CD4-positive, alpha-beta T cell treated with Interleukin-15 for 1 hour (primary cell): ENCODE results near the gene WBP1L.
A peak's percentile ranks its signal among the peaks of the same experiment; 100 is the strongest.

ENCODE experiments used
- DNase-seq: peaks from one replicate; pipeline ENCODE4 v3.0.0-alpha.2; 2020

WBP1L gene

GRCh38 chr10:102781090-102781920 is 37.6 kb downstream of the WBP1L start:
- DNase-seq: no peak

GRCh38 chr10:102781921-102782557 is 38.3 kb downstream of the WBP1L start:
- DNase-seq: no peak

- no peak for DNase-seq
Observed at GRCh38 chr10:102782673-102783551, 39.2 kb downstream of the WBP1L start.

GRCh38 chr10:102783568-102783967 is 39.8 kb downstream of the WBP1L start:
- DNase-seq: no peak

- DNase-seq: peak; percentile 41
Observed at GRCh38 chr10:102785818-102786217, 42.1 kb downstream of the WBP1L start.

GRCh38 chr10:102791754-102792395 is 48.1 kb downstream of the WBP1L start:
- DNase-seq: no peak

GRCh38 chr10:102795453-102796406 is 52.0 kb downstream of the WBP1L start:
- no peak for DNase-seq

- DNase-seq: peak; percentile 68
Observed at GRCh38 chr10:102796407-102797176, 52.8 kb downstream of the WBP1L start.

GRCh38 chr10:102799691-102800471 is 56.1 kb downstream of the WBP1L start:
- no peak for DNase-seq

- no peak for DNase-seq
Observed at GRCh38 chr10:102800611-102801335, 57.0 kb downstream of the WBP1L start.

GRCh38 chr10:102801496-102801895 is 57.7 kb downstream of the WBP1L start:
- no peak for DNase-seq

- no peak for DNase-seq
Observed at GRCh38 chr10:102801978-102802377, 58.2 kb downstream of the WBP1L start.

- DNase-seq: peak; percentile 53
Observed at GRCh38 chr10:102802920-102803534, 59.3 kb downstream of the WBP1L start.

- no peak for DNase-seq
Observed at GRCh38 chr10:102804382-102805055, 60.8 kb downstream of the WBP1L start.

GRCh38 chr10:102808380-102808779 is 64.6 kb downstream of the WBP1L start:
- DNase-seq: no peak

- no peak for DNase-seq
Observed at GRCh38 chr10:102811346-102811745, 67.6 kb downstream of the WBP1L start.

GRCh38 chr10:102812231-102812876 is 68.6 kb downstream of the WBP1L start:
- DNase-seq: no peak
